Ishikawa (cell line): ENCODE measurements around the gene CEP97.

Source experiments
- CEBPB ChIP-seq: IDR thresholded peaks from 2 replicates; pipeline ENCODE4 v1.6.1; 2012
- CREB1 ChIP-seq: IDR thresholded peaks from 2 replicates; pipeline ENCODE4 v1.6.1; 2012; ENCODE audit warnings: low read depth
- EGR1 ChIP-seq: IDR thresholded peaks from 2 replicates; pipeline ENCODE4 v1.6.1; 2012
- EP300 ChIP-seq: IDR thresholded peaks from 2 replicates; pipeline ENCODE4 v1.6.1; 2012; ENCODE audit warnings: borderline replicate concordance
- FOXM1 ChIP-seq: IDR thresholded peaks from 2 replicates; pipeline ENCODE4 v1.6.1; 2012; ENCODE audit warnings: low read depth, borderline replicate concordance
- NFIC ChIP-seq: IDR thresholded peaks from 2 replicates; pipeline ENCODE4 v1.6.1; 2012
- RAD21 ChIP-seq: IDR thresholded peaks from 2 replicates; pipeline ENCODE4 v1.6.1; 2012; ENCODE audit warnings: low read depth
- TAF1 ChIP-seq: IDR thresholded peaks from 2 replicates; pipeline ENCODE4 v1.6.1; 2012; ENCODE audit warnings: low read depth, mild to moderate bottlenecking
- TCF12 ChIP-seq: IDR thresholded peaks from 2 replicates; pipeline ENCODE4 v1.6.1; 2012; ENCODE audit warnings: low read depth
- TEAD4 ChIP-seq: IDR thresholded peaks from 2 replicates; pipeline ENCODE4 v1.6.1; 2012
- YY1 ChIP-seq: IDR thresholded peaks from 2 replicates; pipeline ENCODE4 v1.6.1; 2012; ENCODE audit warnings: low read depth
- ZBTB7A ChIP-seq: IDR thresholded peaks from 2 replicates; pipeline ENCODE4 v1.6.1; 2012; ENCODE audit warnings: low read depth
- TF ChIP-seq, protein P1 (sequence below): IDR thresholded peaks from 2 replicates; pipeline ENCODE4 v1.6.1; 2012; ENCODE audit warnings: low read depth, mild to moderate bottlenecking
- TF ChIP-seq, protein P2 (sequence below): IDR thresholded peaks from 2 replicates; pipeline ENCODE4 v1.6.1; 2012
- TF ChIP-seq, protein P3 (sequence below): IDR thresholded peaks from 2 replicates; pipeline ENCODE4 v1.6.1; 2012

CEP97 gene

DNA sequence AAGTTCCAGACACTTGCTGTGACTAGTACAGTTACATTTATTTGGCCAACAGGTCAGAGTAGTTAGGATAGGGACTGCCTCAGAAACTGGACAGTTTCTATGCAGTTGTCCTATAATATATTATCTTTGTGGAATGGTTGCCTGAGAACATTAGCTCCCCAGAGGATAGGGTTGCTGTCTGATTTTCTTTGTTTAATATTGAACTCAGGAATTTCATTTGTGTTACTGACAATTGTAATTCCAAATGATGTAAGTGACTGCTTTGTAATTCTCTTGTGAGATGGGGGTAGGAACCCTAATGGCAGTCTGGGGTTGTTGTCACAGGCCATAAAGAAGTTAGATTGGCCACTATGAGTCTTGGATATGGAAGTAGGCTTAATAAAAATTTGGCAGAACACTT is 56.8 kb downstream of the CEP97 start:
- TF ChIP-seq EGR1: no peak

DNA sequence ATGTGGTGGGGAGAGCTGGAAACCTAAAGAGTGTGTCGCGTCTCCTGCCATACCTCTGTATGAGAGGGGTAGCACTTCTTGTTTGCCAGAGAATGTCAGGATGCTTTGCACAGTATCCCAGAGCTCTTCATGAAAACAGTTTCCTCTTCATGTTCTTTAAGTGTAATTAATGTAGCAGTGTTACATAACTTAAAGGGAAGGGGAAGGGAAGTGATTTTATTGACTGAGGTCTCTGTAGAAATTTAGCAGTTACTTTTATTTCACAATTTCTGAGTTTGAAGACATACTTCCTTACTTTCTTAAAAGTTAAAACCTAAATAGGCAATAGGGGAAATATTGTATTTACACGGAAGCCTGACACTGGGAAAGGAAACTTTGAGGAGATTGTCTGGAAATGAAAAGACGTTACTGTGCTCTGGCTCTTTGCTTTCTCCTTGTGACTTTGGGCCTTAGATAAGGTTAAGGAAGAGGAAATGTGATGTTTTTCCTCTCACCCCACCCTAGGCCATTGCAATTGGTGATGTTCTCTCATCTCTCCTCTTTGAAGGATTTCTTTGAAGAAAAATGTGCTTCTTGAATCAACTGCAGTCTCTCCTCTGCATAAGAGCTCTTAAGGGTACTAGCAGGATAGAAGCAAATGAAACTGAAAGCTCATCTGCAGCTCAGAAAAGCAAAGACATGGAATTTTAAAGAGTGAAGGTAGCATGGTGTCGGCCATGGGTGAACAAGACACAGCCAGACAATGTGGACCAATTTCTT is 60.6 kb downstream of the CEP97 start:
- no peak for TF ChIP-seq ZBTB7A
- TF ChIP-seq CREB1: no peak
- TF ChIP-seq TEAD4: no peak
- TF ChIP-seq EGR1: no peak
- TF ChIP-seq TAF1: no peak
- TF ChIP-seq EP300: no peak
- TF ChIP-seq TCF12: no peak
- TF ChIP-seq RAD21: no peak
- TF ChIP-seq, protein P1, sequence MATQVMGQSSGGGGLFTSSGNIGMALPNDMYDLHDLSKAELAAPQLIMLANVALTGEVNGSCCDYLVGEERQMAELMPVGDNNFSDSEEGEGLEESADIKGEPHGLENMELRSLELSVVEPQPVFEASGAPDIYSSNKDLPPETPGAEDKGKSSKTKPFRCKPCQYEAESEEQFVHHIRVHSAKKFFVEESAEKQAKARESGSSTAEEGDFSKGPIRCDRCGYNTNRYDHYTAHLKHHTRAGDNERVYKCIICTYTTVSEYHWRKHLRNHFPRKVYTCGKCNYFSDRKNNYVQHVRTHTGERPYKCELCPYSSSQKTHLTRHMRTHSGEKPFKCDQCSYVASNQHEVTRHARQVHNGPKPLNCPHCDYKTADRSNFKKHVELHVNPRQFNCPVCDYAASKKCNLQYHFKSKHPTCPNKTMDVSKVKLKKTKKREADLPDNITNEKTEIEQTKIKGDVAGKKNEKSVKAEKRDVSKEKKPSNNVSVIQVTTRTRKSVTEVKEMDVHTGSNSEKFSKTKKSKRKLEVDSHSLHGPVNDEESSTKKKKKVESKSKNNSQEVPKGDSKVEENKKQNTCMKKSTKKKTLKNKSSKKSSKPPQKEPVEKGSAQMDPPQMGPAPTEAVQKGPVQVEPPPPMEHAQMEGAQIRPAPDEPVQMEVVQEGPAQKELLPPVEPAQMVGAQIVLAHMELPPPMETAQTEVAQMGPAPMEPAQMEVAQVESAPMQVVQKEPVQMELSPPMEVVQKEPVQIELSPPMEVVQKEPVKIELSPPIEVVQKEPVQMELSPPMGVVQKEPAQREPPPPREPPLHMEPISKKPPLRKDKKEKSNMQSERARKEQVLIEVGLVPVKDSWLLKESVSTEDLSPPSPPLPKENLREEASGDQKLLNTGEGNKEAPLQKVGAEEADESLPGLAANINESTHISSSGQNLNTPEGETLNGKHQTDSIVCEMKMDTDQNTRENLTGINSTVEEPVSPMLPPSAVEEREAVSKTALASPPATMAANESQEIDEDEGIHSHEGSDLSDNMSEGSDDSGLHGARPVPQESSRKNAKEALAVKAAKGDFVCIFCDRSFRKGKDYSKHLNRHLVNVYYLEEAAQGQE: no peak
- no peak for TF ChIP-seq FOXM1
- TF ChIP-seq CEBPB: no peak

DNA sequence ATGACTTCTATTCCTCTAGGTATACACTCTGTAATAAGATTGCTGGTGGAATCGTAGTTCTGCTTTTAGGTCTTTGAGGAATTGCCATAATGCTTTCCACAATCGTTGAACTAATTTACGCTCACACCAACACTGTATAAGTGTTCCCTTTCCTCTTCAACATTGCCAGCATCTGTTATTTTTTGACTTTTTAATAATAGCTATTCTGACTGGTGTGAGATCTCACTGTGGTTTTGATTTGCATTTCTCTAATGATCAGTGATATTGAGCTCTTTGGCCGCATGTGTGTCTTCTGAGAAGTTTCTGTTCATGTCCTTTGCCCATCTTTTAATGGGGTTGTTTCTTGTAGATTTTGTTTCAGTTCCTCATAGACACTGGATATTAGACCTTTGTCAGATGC is 67.4 kb downstream of the CEP97 start:
- TF ChIP-seq CREB1 (no peak), YY1 (no peak), EP300 (no peak), TEAD4 (no peak), RAD21 (no peak), ZBTB7A (no peak), NFIC (no peak), TAF1 (no peak), EGR1 (no peak), FOXM1 (no peak), TCF12 (no peak), CEBPB (no peak)
- TF ChIP-seq, protein P2, sequence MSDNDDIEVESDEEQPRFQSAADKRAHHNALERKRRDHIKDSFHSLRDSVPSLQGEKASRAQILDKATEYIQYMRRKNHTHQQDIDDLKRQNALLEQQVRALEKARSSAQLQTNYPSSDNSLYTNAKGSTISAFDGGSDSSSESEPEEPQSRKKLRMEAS: no peak
- TF ChIP-seq, protein P1: no peak
- TF ChIP-seq, protein P3, sequence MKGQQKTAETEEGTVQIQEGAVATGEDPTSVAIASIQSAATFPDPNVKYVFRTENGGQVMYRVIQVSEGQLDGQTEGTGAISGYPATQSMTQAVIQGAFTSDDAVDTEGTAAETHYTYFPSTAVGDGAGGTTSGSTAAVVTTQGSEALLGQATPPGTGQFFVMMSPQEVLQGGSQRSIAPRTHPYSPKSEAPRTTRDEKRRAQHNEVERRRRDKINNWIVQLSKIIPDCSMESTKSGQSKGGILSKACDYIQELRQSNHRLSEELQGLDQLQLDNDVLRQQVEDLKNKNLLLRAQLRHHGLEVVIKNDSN: no peak

DNA sequence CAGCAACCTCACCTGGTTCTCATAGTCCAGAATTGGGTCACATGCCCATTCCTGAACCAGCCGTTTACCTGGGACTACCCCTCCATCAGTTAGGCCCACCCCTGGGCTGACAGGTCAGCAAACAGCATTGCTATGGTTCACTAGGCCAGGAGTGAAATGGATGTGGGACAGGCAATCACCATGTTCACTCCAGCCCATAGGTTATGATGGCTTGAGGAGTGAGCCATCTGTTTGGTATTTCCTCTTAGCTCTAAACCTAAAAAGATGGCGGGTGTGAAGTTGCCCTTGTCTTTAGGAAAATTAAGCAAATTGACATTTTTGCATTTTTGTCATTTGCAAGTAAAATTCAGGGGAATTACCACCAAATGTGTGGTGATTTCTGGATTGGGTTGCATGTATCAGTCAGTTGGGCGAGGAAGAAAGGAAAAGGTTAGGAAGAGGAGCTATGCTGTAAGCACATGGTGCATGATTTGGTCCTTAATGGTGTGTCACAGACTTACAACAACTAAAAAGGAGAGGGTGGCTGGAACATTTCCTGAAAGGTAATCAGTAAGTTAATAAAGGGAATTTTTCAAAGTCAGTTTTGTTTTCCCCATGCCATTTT is 71.8 kb downstream of the CEP97 start:
- TF ChIP-seq ZBTB7A (no peak), TEAD4 (no peak), CREB1 (no peak), NFIC (no peak), TAF1 (no peak), CEBPB (no peak), EP300 (no peak), YY1 (no peak), EGR1 (no peak), TCF12 (no peak)
- TF ChIP-seq, protein P2: no peak
- TF ChIP-seq, protein P3: no peak
- TF ChIP-seq, protein P1: no peak
